Measurements from ENCODE around the gene LRRC49.

GRCh38 chr15:71057143-71057542 lies 164.5 kb downstream of the LRRC49 start:
- TF ChIP-seq CTCF (conservative IDR thresholded peaks at IDR 0.05; ENCODE audit: low read depth, low read length) (no peak), EZH2 (IDR thresholded peaks at IDR 0.05; ENCODE audit: borderline replicate concordance, low read depth, low read length, poor library complexity, severe bottlenecking) (no peak)
